GM18502 (cell line): ENCODE results near the gene OCRL.
"Not testable (repeated sequence)": the region's sequence is repeated elsewhere in the genome, so short reads cannot be mapped to it uniquely, and the experiment has no call there.

Experiments used
- ATAC-seq: cut with Tn5 transposase; IDR thresholded peaks from one replicate; pipeline ENCODE4 v1.9.1; 2021; ENCODE audit warnings: mild to moderate bottlenecking; ENCODE audit not compliant: unreplicated experiment, poor library complexity

OCRL gene

GRCh38 chrX:129531132-129531531 is 8.9 kb upstream of the OCRL start:
- no peak for ATAC-seq

DNA sequence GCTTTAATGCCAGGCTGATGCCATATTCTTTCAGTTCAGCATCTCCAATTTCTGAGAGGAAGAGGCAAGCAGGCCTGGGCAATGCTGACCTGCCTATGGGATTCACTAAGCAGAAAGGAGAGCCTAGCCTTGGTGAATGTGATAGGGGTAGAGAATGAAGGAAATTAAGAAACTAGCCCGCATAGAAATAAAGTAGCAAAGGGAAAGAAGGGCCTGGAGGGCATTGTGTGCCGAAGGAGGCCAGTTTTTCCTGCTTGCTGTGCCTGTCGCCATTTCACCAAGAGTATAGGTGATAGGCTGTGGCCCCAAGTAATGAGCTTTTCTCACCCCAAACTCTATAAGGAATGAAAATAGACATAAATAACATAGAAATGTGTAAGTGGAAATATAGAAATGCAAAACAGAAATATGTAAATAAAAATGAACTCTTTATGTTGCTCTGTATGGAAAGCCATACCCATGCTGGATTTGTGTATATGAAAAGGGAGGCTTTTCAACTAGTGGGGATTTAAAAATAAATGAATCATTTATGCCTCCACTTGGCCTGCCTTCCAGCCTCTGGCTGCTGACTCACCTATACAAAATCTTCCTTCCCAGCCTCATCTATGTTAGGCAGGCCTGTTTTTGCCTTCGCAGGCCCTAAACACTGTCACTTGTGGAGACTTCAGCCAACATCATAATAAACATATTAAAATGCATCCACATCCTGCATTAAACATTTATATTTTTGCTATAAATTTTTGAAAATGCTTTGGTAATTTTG is 5.1 kb upstream of the OCRL start:
- no peak for ATAC-seq

- ATAC-seq = peak; percentile 37
Measured at GRCh38 chrX:129540722-129541184, 694 bp downstream of the OCRL start.

DNA sequence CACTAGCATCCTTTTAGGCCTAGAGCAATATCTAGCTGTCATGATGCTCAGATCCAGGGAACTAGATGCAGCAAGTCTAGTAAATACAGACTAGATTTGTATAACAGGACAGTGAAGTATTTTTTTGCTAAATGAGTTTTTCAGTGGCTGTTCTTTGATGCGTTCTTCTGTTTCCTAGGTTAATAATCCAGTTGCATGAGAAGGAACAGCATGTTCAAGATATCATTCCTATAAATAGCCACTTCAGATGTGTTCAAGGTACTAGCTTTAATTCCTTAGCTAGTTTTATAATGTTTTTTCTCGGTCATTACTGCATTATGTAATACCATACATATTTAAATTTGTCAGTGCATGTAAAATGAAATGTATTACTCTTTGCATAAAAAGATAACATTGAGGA is 4.7 kb downstream of the OCRL start:
- ATAC-seq = no peak

DNA sequence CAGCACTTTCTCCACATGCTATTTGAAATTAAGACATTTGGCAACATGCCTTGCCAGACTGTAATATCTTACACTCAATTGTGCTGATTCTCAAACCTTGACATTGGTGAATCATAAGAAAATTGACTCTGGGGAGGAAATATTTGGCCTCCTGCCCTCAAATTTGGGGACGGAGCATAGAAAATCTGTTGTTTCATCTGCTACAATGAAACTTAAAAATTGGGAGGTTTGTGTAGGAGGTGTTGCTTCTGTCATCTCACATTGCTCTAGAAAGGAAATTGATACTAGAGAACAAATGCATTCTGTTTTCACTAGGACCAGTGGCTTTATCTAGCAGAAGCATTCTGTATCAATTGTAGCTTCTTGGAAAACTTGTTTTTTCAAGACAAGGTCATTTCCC is 5.3 kb downstream of the OCRL start:
- ATAC-seq = no peak

DNA sequence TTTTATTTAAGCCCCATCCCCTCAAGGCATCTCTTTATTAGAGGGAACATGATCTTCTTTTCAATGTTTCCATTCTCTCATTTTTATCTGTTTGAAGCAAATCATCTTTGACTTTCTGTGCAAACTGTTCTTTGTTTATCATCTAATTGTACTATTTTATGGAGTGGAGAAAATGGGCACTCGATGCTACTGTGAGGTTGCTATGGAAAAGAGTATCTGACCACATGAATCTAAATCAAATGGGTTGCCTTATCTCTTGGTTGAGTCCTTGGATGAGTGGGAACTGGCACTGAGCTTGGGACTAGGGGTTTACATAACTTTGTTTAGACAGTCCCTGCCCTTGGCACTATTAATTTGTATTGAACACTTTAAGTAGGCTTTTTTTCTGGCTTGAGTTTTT is 9.1 kb downstream of the OCRL start:
- no peak for ATAC-seq

DNA sequence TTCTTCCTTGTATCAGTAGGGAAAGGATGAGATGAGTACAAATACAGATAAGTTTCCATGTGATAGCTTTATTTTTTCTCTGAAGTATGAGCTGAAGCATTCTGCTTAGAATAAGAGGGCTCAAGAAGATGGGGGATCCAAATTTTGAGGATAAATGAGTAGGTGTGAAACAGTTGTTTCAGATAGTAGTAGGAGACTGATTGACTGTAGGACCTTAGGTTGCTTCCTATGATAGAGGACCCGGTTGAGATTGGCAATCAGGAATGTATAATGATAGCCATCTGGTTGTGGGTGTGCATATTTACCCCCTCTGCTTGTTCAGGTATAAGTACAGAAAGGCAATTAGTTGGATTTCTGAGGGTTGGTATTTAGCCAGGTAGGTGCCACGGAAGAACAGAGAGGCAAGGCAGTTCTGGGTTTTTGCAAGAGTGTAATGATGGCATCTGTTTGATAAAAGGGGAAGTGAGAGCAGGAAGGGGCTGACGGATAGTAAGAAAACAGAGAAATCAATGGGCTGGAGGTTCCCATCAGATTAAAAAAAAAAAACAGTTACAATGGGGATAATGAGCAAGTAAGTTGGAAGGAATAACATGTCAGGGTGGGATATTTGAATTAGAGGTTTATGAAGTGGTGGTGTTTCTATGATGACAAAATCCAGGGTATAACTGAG is 13.7 kb downstream of the OCRL start:
- peak; percentile 97 for ATAC-seq

DNA sequence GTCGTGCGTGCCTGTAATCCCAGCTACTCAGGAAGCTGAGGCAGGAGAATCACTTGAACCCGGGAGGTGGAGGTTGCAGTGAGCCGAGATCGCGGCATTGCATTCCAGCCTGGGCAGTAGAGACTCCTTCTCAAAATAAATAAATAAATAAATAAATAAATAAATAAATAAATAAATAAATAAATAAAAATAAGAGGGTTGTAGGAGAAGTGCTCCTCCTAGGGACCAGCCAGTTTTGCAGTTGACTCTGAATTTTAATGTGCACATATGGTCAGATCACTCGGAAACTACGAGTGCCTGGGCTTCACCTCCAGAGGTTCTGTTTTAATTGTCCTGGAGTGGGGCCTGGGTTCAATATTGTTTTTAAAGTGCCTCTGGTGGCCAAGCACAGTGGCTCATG is 14.8 kb downstream of the OCRL start:
- ATAC-seq = not testable (repeated sequence)

- no peak for ATAC-seq
Measured at GRCh38 chrX:129556806-129557315, 16.8 kb downstream of the OCRL start.

GRCh38 chrX:129557844-129558480 is 17.9 kb downstream of the OCRL start:
- no peak for ATAC-seq

DNA sequence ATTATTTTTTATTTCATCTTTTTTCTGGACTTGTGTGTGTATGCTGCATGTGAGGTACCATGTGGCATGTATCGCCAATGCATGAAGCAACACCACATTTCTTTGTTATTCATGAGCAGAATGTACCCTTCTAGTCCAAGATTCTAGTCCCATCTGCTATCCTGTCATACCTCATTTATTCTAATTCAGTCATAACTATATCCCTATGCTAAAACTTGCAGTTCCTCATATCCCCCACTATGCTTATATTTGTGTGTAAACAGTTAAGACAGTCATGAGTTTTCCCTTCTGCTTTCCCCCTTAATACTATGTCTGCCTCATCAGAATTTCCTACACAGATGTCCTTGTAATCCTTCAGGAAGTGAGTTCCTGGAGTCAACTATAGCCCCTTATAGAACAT is 19.7 kb downstream of the OCRL start:
- no peak for ATAC-seq

DNA sequence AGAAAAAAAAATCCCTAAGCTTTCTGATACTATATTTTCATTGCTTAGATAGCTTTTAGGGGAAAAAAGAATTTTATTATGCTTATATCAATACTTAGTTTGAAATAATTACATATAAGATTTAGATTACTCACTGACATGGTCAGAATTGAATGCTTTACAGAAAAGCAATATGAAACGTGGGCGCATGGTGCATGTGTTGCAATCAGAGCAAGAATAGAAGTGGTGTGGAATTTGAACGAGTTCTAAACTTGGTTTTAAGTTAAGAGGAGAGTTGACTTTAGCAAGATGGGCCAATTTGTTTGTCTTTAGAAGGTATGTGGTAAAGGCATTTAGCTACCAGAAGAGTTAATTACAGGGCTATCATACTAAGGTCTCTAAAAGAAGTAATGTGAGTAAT is 21.4 kb downstream of the OCRL start:
- ATAC-seq = no peak

DNA sequence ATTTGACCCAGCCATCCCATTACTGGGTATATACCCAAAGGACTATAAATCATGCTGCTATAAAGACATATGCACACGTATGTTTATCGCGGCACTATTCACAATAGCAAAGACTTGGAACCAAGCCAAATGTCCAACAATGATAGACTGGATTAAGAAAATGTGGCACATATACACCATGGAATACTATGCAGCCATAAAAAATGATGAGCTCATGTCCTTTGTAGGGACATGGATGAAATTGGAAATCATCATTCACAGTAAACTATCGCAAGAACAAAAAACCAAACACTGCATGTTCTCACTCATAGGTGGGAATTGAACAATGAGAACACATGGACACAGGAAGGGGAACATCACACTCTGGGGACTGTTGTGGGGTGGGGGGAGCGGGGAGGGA is 24.3 kb downstream of the OCRL start:
- ATAC-seq = not testable (repeated sequence)

DNA sequence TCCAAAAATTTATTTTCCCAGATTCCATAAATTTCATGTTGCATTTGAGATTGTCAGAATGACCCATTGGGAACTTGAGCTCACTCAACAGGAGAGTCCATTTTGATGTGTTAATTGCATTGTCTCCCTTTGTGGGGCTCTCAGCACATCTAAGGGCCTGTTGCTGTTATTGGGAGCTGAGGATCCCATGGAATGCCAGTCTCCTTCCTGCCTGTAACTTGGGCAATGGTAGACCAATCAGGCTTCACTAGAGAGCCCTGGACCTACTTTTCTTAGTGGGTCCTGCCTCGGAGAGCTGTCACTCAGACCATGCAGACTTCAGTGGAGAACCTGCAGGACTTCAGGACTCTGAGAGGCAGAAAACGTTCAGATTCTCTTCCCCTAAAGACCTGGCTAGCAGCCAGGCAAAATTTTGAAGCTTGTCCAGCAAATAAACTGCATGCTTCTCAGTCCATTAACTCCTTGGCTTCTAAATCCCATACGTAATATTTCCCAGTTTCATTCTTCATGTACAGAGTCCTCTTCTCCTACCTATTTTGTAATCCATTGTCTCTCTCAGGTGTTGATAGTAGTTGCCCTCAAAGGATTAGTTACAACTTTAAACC is 25.1 kb downstream of the OCRL start:
- ATAC-seq = no peak

DNA sequence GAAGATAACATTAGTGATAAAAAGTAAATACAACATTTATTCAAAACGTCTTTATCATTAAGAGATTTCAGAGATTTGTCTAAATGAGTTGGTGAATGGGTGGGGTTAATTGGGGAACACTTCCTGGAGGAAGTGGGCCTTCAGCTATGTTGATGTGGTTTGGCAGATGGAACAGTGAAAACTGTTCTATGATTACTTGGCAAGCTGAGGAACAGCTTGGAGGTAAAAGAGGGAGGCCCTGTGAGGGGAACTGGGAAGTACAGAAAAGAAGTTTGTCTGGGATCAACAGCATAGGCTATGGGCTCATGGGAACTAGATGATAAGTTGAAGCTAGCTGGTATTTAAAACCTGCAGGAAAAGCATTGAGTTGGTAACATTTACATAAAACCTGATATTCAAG is 26.0 kb downstream of the OCRL start:
- ATAC-seq = no peak

GRCh38 chrX:129568349-129568748 is 28.3 kb downstream of the OCRL start:
- ATAC-seq = no peak

DNA sequence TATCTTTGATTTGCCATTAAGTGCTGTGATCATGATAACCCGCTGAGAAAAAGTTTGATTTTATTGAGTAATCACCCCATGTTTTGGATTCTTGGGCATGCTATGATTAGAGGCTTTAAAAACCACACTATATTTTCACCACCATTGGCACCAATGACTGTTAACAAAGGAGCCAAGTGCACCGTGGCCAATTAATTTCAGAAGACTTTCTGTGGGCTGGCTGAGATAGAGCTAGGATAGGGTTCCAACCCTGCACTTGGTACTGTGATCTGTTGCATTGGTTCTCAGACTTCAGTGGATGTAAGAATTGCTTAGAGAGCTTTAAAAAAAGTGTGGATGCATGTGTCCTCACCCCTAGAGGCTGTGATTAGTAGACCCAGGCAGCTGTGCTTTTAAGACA is 32.4 kb downstream of the OCRL start:
- no peak for ATAC-seq

- not testable (repeated sequence) for ATAC-seq
Measured at GRCh38 chrX:129573652-129574051, 33.6 kb downstream of the OCRL start.

DNA sequence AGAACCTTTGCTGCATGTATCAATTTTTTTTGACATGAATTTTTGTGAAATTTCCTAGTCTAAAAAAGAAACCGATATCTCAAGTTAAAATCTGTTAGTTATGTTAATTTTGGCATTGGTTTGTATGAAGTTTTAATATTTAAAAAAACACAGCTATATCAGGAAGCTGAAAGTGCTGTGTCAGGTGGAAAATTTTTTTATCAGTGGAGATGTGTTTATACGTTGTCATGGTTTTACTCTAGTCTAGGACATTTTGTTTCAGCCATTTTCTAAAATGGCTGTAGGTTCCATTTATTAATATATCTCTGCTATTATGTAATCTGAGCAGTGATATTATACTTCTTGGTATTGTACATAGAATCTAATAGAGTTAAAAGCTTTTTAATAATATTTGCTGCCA is 34.2 kb downstream of the OCRL start:
- no peak for ATAC-seq

DNA sequence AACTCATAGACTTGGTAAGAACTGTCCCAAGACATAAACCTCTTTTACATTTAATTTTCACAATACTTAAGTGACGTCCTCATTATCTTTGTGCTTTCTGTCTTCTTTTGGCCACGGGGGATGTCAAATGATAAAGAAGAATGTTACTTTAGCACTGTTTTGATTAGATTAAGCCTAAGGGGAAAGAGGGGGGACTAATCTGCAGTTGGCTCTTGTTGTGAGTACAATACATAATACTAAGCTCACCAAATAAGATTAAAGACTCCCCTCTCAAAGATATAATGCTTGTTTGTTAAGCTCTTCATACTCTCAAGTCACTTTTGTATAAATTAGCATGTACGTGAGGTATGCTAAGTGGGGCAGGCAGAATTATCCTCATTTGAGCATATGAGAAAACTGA is 36.5 kb downstream of the OCRL start:
- ATAC-seq = no peak

- no peak for ATAC-seq
Measured at GRCh38 chrX:129577473-129577872, 37.4 kb downstream of the OCRL start.
